HFF-Myc (cell line): ENCODE measurements around the gene DDAH1.

ENCODE experiments used
- DNase-seq: peaks from one replicate; pipeline ENCODE4 v3.0.0-alpha.2; 2011; ENCODE audit warnings: low read depth; ENCODE audit errors: extremely low read depth
- H3K4me3 ChIP-seq: replicated peaks from 2 replicates; pipeline ENCODE4 v1.5.1; 2011; ENCODE audit warnings: low read depth, mild to moderate bottlenecking, control low read depth, low read length
- TF ChIP-seq, protein P1 (sequence below): IDR thresholded peaks from 2 replicates; pipeline ENCODE4 v1.5.1; 2012; ENCODE audit warnings: mild to moderate bottlenecking, low read depth, low read length, control low read depth; ENCODE audit errors: missing control alignments

DDAH1 gene

GRCh38 chr1:85279458-85280080 is 185.4 kb downstream of the DDAH1 start:
- TF ChIP-seq, protein P1, sequence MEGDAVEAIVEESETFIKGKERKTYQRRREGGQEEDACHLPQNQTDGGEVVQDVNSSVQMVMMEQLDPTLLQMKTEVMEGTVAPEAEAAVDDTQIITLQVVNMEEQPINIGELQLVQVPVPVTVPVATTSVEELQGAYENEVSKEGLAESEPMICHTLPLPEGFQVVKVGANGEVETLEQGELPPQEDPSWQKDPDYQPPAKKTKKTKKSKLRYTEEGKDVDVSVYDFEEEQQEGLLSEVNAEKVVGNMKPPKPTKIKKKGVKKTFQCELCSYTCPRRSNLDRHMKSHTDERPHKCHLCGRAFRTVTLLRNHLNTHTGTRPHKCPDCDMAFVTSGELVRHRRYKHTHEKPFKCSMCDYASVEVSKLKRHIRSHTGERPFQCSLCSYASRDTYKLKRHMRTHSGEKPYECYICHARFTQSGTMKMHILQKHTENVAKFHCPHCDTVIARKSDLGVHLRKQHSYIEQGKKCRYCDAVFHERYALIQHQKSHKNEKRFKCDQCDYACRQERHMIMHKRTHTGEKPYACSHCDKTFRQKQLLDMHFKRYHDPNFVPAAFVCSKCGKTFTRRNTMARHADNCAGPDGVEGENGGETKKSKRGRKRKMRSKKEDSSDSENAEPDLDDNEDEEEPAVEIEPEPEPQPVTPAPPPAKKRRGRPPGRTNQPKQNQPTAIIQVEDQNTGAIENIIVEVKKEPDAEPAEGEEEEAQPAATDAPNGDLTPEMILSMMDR = no peak
- DNase-seq = no peak
- H3K4me3 ChIP-seq = no peak overlapping the region

- TF ChIP-seq, protein P1 = no peak
- DNase-seq = peak; percentile 92
- no peak overlapping the region for H3K4me3 ChIP-seq
Observed at GRCh38 chr1:85278853-85279314, 186.1 kb downstream of the DDAH1 start.

DNA sequence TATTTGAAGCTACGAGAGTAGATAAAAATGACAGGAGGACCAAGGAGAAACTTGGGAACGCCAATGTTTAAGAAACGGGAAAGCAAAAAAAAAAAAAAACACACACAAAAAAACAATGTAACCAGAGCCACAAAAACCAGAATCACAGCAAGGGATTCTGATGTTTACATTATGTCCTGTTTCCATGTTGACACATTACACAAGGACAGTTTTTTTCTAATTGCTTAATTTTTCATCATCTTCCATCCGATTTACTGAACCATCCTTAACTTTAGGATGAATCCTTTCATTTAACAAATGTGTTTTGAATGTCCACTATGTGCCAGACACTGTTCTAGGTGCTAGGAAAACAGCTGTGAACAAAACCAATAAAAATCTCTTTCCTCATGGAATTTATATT is 187.2 kb downstream of the DDAH1 start:
- no peak for DNase-seq
- TF ChIP-seq, protein P1 = no peak
- no peak overlapping the region for H3K4me3 ChIP-seq

DNA sequence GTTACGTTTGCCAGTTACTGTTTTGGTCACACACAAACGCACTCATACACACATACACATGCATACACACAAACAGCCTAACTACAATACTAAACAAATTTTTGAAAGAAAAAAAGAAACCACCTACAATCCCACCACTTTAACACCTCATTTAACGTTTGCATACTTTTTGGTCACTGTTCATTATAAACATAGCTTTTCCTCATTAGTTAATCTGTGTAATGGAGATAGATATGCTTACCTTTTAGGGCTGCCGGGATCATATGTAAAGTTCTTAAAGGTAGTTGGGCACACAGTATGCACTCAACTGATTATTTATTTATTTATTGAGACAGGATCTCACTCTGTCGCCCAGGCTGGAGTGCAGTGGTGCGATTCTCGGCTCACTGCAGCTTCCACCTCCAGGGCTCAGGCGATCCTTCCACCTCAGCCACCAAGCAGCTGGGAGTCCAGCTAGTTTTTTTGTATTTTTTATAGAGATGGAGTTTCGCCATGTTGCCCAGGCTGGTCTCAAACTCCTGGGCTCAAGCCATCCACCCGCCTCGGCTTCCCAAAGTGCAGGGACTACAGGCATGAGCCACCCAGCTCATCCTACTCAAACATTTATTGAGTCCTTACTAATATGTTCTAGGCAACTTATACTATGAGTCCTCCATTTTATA is 187.8 kb downstream of the DDAH1 start:
- TF ChIP-seq, protein P1 = no peak
- DNase-seq = no peak
- H3K4me3 ChIP-seq = peak overlapping the region; percentile 78

DNA sequence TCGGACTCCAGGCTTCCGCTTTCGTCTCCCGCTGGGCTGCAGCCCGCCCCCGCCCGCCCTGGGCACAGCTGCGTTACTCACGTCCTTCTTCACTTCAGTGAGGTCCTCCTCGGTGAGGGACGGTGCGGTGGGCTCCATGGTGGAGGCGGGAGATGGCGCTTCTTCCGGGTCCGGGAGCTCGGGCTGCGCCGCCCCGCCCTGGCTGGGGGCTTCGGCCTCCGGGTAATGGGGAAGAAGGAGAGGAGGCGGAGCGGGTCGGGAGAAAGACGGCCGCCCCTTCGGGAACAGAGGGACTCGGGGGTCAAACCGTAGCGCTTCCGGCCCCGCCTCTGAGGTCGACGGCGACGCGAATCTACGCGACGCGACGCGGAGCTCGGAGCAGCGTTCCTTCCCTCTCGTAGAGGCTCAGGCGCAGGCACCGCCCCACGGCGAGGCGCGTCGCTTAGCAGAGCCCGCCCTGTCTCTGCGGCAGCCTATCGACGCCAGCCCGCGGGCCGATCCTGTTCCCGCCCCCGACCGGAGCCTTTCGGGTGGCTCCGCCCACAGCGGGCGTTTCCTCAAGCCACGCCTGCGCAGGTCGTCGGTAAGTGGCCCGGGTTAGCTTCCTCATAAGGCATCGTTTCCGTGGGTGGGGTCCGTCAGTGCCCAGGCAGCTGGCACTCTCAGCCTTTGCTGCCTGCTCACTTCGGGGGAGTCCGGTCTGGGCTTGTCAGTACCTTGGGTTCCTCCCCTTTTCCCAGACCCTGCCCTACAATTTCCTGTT is 188.6 kb downstream of the DDAH1 start, which contains the start of gene BCL10:
TSS of gene BCL10 (minus strand) at position 418 of the 763 bp plus-strand sequence. CDS start at position 138, 280 bp downstream.
- DNase-seq = peak; percentile 89
- TF ChIP-seq, protein P1 = no peak
- H3K4me3 ChIP-seq = peak within 1 kb of the TSS; percentile 78

DNA sequence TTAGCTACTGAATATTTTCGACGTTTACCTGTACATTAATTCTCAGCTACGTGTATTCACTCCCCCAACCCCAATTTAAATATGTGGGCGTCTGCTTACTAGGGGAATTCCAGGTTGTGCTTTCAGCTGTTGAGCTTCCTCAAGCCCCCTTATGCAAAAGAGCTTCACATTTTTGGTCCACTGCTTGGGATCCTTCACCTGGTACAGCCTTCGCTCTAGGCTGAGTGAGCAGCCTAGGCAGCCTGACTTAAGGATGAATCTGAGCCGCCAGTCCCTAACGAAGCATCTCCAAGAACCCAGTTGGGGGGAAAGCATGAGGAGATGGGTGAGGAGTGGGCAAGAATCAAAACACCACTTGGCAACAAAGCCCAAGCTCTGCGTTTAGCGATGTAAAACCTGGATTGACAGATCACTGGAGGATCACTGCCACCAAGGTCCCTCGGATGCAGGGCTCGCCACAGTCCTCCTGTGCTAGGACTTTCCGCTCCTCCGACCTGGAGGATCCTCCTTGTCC is 189.2 kb downstream of the DDAH1 start:
- TF ChIP-seq, protein P1 = no peak
- DNase-seq = no peak
- H3K4me3 ChIP-seq = peak overlapping the region; percentile 78
